Measurements from ENCODE around the gene ZNRF1. TPM values are rescaled to one million over a fixed set of nuclear protein-coding genes. Genes with fewer than 3 reads are reported as not detected.

Gene ZNRF1
- total RNA-seq, 4 donors from 2014 or later = 28.5 to 58.4 (median 40.4) TPM

- Histone ChIP-seq H3K27ac (peak overlapping the region in 1 of 4 donors; percentile 35), H3K4me1 (peaks cover 0 to 11% (median 5%) of the 10 kb centered on the region in 4 donors), H3K36me3 (no peaks in the 10 kb centered on the region), H3K4me3 (no peak overlapping the region), H3K27me3 (no peaks in the 10 kb centered on the region), H3K9me3 (no peaks in the 10 kb centered on the region)
- no peak for DNase-seq
- TF ChIP-seq EP300 (IDR thresholded peaks at IDR 0.05; ENCODE audit: low read depth) = no peak
- no peak for TF ChIP-seq POLR2AphosphoS5 (IDR thresholded peaks at IDR 0.05)
- TF ChIP-seq CTCF (IDR thresholded peaks at IDR 0.05) = no peak
- no peak for TF ChIP-seq POLR2A (IDR thresholded peaks at IDR 0.05)
- intact Hi-C loops (cut with DNase I; ENCODE audit: low total_unique reads) (no loop called here), in situ Hi-C loops (cut with MboI; ENCODE audit: low pct_ligation_motif_present in 1 of 4, low pct_unique_long_range_greater_than_20kb in 1 of 4, low sequenced_read_pairs in 3 of 4) (no loop called here)
- 70% methylated on average over 4 to 6 of the region's 6 CpGs for WGBS, 2 donors (ENCODE audit: low coverage in 1 of 2)
Measured at GRCh38 chr16:75081179-75081859, 82.5 kb downstream of the ZNRF1 start.

DNA sequence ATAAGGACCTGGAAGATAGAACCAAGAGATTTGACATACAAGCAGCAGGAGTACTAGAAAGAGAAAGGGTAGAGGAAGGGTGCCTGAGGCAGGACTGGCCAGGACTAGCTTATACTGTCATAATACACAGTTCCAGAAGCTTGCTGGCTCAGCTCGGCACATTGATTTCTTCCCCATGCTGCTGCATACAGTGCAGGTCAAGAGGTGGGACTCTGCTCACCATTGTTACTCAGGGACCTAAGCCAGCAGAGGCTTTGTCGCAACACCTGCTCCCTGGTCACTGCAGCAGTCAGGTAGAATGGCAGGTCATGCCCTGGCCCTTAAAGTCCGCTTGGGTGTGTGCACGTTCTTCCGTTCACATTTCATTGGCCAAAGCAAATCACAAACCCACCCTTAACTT, 85.0 kb downstream of the ZNRF1 start:
- peaks cover 0 to 32% (median 22%) of the 10 kb centered on the region in 4 donors for H3K4me1 ChIP-seq
- H3K27me3 ChIP-seq = no peaks in the 10 kb centered on the region
- in situ Hi-C loops (cut with MboI; ENCODE audit: low pct_ligation_motif_present in 1 of 4, low pct_unique_long_range_greater_than_20kb in 1 of 4, low sequenced_read_pairs in 3 of 4) (no loop called here), intact Hi-C loops (cut with DNase I; ENCODE audit: low total_unique reads) (no loop called here)
- H3K27ac ChIP-seq = no peak overlapping the region
- TF ChIP-seq EP300 (IDR thresholded peaks at IDR 0.05; ENCODE audit: low read depth) (no peak), POLR2AphosphoS5 (IDR thresholded peaks at IDR 0.05) (no peak), CTCF (IDR thresholded peaks at IDR 0.05) (no peak), POLR2A (IDR thresholded peaks at IDR 0.05) (no peak)
- no peaks in the 10 kb centered on the region for H3K9me3 ChIP-seq
- H3K36me3 ChIP-seq = no peaks in the 10 kb centered on the region
- no peak overlapping the region for H3K4me3 ChIP-seq
- 95% methylated on average over 5 of the region's 5 CpGs; no CpG with 5 or more reads in 1 of the 2 donors for WGBS, 2 donors (ENCODE audit: low coverage in 1 of 2)
- no peak for DNase-seq

GRCh38 chr16:75085556-75085955, 86.7 kb downstream of the ZNRF1 start:
- Histone ChIP-seq H3K4me3 (no peak overlapping the region), H3K9me3 (no peaks in the 10 kb centered on the region), H3K36me3 (no peaks in the 10 kb centered on the region), H3K4me1 (peaks cover 0 to 40% (median 22%) of the 10 kb centered on the region in 4 donors), H3K27ac (no peak overlapping the region), H3K27me3 (no peaks in the 10 kb centered on the region)
- WGBS, 2 donors (ENCODE audit: low coverage in 1 of 2) = 77 to 78% methylated on average over 4 of the region's 4 CpGs
- no peak for DNase-seq
- in situ Hi-C loops (cut with MboI; ENCODE audit: low pct_ligation_motif_present in 1 of 4, low pct_unique_long_range_greater_than_20kb in 1 of 4, low sequenced_read_pairs in 3 of 4) = no loop called here
- no peak for TF ChIP-seq POLR2A (IDR thresholded peaks at IDR 0.05)
- TF ChIP-seq POLR2AphosphoS5 (IDR thresholded peaks at IDR 0.05) = no peak
- TF ChIP-seq CTCF (IDR thresholded peaks at IDR 0.05) = no peak
- TF ChIP-seq EP300 (IDR thresholded peaks at IDR 0.05; ENCODE audit: low read depth) = no peak
- intact Hi-C loops (cut with DNase I; ENCODE audit: low total_unique reads) = no loop called here

DNA sequence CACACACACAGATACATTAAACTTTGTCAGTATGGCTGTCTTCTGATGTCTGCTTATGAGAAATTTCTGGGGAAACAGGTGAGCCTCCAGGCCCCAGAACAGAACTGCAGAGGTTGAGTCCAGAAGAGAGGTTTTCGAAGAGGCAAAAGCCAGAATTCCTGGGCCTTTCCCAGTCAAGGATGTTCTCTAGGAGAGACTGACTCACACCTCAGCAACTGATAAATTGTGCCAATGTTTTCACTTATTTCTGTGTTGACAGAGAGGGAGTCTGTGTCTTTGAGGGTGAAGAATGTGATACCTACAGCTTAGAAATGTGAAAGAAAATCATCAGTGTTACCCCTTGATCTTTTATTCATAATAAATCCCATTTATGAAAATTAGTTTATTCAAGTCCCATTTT, 87.5 kb downstream of the ZNRF1 start:
- TF ChIP-seq POLR2AphosphoS5 (IDR thresholded peaks at IDR 0.05) (no peak), EP300 (IDR thresholded peaks at IDR 0.05; ENCODE audit: low read depth) (no peak), CTCF (IDR thresholded peaks at IDR 0.05) (no peak), POLR2A (IDR thresholded peaks at IDR 0.05) (no peak)
- intact Hi-C loops (cut with DNase I; ENCODE audit: low total_unique reads) = no loop called here
- Histone ChIP-seq H3K4me3 (no peak overlapping the region), H3K27ac (peak overlapping the region in 3 of 4 donors; percentile 4 to 77 (median 64)), H3K36me3 (no peaks in the 10 kb centered on the region), H3K9me3 (no peaks in the 10 kb centered on the region), H3K4me1 (peaks cover 0 to 38% (median 18%) of the 10 kb centered on the region in 4 donors), H3K27me3 (no peaks in the 10 kb centered on the region)
- 86% methylated on average over 1 of the region's 1 CpG; no CpG with 5 or more reads in 1 of the 2 donors for WGBS, 2 donors (ENCODE audit: low coverage in 1 of 2)
- in situ Hi-C loops (cut with MboI; ENCODE audit: low pct_ligation_motif_present in 1 of 4, low pct_unique_long_range_greater_than_20kb in 1 of 4, low sequenced_read_pairs in 3 of 4) = no loop called here
- no peak for DNase-seq
